Osteocyte (in vitro differentiated cells): ENCODE data around the gene RAPSN. TPM values are rescaled to one million over a fixed set of nuclear protein-coding genes. Genes with fewer than 3 reads are reported as not detected.

Experiments used
- DNase-seq: peaks from one replicate; pipeline ENCODE4 v3.0.0; 2021; ENCODE audit warnings: mixed read lengths; ENCODE audit not compliant: unreplicated experiment; ENCODE audit errors: extremely low spot score
- H3K27ac Mint-ChIP-seq: one replicate; pipeline ENCODE4 v1.8.0; 2021; ENCODE audit warnings: mild to moderate bottlenecking, mixed read lengths; ENCODE audit not compliant: unreplicated experiment
- H3K27me3 Mint-ChIP-seq: one replicate; pipeline ENCODE4 v1.8.0; 2021; ENCODE audit warnings: mixed read lengths; ENCODE audit not compliant: unreplicated experiment
- H3K36me3 Mint-ChIP-seq: one replicate; pipeline ENCODE4 v1.8.0; 2021; ENCODE audit warnings: mixed read lengths; ENCODE audit not compliant: unreplicated experiment
- H3K4me1 Mint-ChIP-seq: one replicate; pipeline ENCODE4 v1.8.0; 2021; ENCODE audit warnings: mixed read lengths; ENCODE audit not compliant: unreplicated experiment
- H3K4me3 Mint-ChIP-seq: one replicate; pipeline ENCODE4 v1.8.0; 2021; ENCODE audit warnings: mild to moderate bottlenecking, moderate library complexity, mixed read lengths; ENCODE audit not compliant: unreplicated experiment
- H3K9me3 Mint-ChIP-seq: one replicate; pipeline ENCODE4 v1.8.0; 2021; ENCODE audit warnings: mixed read lengths; ENCODE audit not compliant: unreplicated experiment
- CTCF ChIP-seq: fragments of 200-600 bp; sonication (generic); IDR thresholded peaks from 2 replicates; pipeline ENCODE4 v1.5.0; 2021; ENCODE audit warnings: antibody characterized with exemption, mild to moderate bottlenecking, moderate library complexity
- long read RNA-seq: library from polyadenylated mRNA; unstranded; transcript quantifications from one replicate; pipeline ENCODE4 v2.0.0, GENCODE V29; 2021
- total RNA-seq: library from RNA; stranded (reverse); gene quantifications from 2 replicates; pipeline ENCODE4 v1.2.1, GENCODE V29; 2021

Gene RAPSN
- 0.24 and 0.42 TPM in 2 replicates for total RNA-seq
- long read RNA-seq, result 0 reads

GRCh38 chr11:47448566-47449427 lies at the start of gene RAPSN:
Gene RAPSN, minus strand, starts transcription at chr11:47449136. Its CDS starts 172 bp downstream, at chr11:47448964.
- H3K27ac Mint-ChIP-seq, result no peak within 1 kb of the TSS
- H3K4me1 Mint-ChIP-seq, result no peaks in the 10 kb centered on the region
- no peak for TF ChIP-seq CTCF
- no peak for DNase-seq
- no peaks in the 10 kb centered on the region for H3K27me3 Mint-ChIP-seq
- no peaks in the 10 kb centered on the region for H3K36me3 Mint-ChIP-seq
- H3K4me3 Mint-ChIP-seq, result no peak within 1 kb of the TSS
- no peaks in the 10 kb centered on the region for H3K9me3 Mint-ChIP-seq

- Mint-ChIP-seq H3K36me3 (peaks cover 18% of the 10 kb centered on the region), H3K4me3 (no peak overlapping the region), H3K4me1 (peaks cover 11% of the 10 kb centered on the region), H3K27me3 (no peaks in the 10 kb centered on the region), H3K27ac (no peak overlapping the region), H3K9me3 (no peaks in the 10 kb centered on the region)
- DNase-seq, result no peak
- TF ChIP-seq CTCF, result no peak
These were observed 49.2 kb upstream of the RAPSN start for GRCh38 chr11:47498149-47498548.

GRCh38 chr11:47496808-47497207 lies 47.9 kb upstream of the RAPSN start:
- H3K36me3 Mint-ChIP-seq, result peaks cover 21% of the 10 kb centered on the region
- no peaks in the 10 kb centered on the region for H3K27me3 Mint-ChIP-seq
- no peak for TF ChIP-seq CTCF
- H3K4me1 Mint-ChIP-seq, result peaks cover 9% of the 10 kb centered on the region
- no peak for DNase-seq
- no peak overlapping the region for H3K27ac Mint-ChIP-seq
- no peaks in the 10 kb centered on the region for H3K9me3 Mint-ChIP-seq
- H3K4me3 Mint-ChIP-seq, result no peak overlapping the region

GRCh38 chr11:47495856-47496217 lies 46.9 kb upstream of the RAPSN start:
- H3K4me1 Mint-ChIP-seq, result peaks cover 9% of the 10 kb centered on the region
- peaks cover 21% of the 10 kb centered on the region for H3K36me3 Mint-ChIP-seq
- TF ChIP-seq CTCF, result no peak
- no peaks in the 10 kb centered on the region for H3K27me3 Mint-ChIP-seq
- DNase-seq, result no peak
- no peaks in the 10 kb centered on the region for H3K9me3 Mint-ChIP-seq
- H3K4me3 Mint-ChIP-seq, result no peak overlapping the region
- no peak overlapping the region for H3K27ac Mint-ChIP-seq

GRCh38 chr11:47495011-47495855 lies 46.3 kb upstream of the RAPSN start:
- DNase-seq, result no peak
- Mint-ChIP-seq H3K36me3 (peaks cover 18% of the 10 kb centered on the region), H3K4me3 (no peak overlapping the region), H3K27me3 (no peaks in the 10 kb centered on the region), H3K9me3 (no peaks in the 10 kb centered on the region), H3K27ac (no peak overlapping the region), H3K4me1 (peaks cover 9% of the 10 kb centered on the region)
- no peak for TF ChIP-seq CTCF
